Endothelial cell of umbilical vein (primary cell): Measurements from ENCODE around the gene ODF2L. TPM values are rescaled to one million over a fixed set of nuclear protein-coding genes. Genes with fewer than 3 reads are reported as not detected.

Experiments
- BruUV-seq: library from RNA; stranded (reverse); fragments of 400-500 nt; replicated peaks from 2 replicates; lab custom pipeline; 2021; lab: Mats Ljungman, UMichigan
- CTCF ChIA-PET: fragments of 300-600, 350-600 bp; sonication (Branson Sonifier 250); formaldehyde crosslinking; loops from one replicate; lab custom pipeline; 2021; ENCODE audit warnings: antibody characterized with exemption, inconsistent platforms; lab: Charles Lee
- POLR2A ChIA-PET: fragments of 300-600, 350-600 bp; sonication (Branson Sonifier 250); formaldehyde crosslinking; loops from one replicate; lab custom pipeline; 2021; ENCODE audit warnings: antibody characterized with exemption, inconsistent platforms; lab: Charles Lee
- DNase-seq: peaks from one replicate; pipeline ENCODE4 v3.0.0-alpha.2; 2011; ENCODE audit warnings: low read depth, low spot score
- FAIRE-seq: peaks from 2 replicates; lab custom pipeline; 2011; peaks lifted over from hg19 to GRCh38; lab: Jason Lieb, UNC
- H2AFZ ChIP-seq: 2 replicates; pipeline ENCODE4 v1.6.0; 2012; ENCODE audit warnings: low read depth, low read length, control low read depth, inconsistent platforms
- H3K27ac ChIP-seq: 2 replicates; pipeline ENCODE4 v1.5.1; 2011; ENCODE audit warnings: low read depth, mild to moderate bottlenecking, control low read depth, low read length, moderate library complexity; ENCODE audit not compliant: insufficient read depth
- H3K27me3 ChIP-seq, 2 experiments: 2 replicates each; pipeline versions ENCODE4 v1.6.0 to v1.6.1; 2011; ENCODE audit warnings: low read length in 2 of 2, mixed read lengths in 1 of 2; ENCODE audit not compliant: control insufficient read depth in 2 of 2, insufficient read depth in 2 of 2
- H3K36me3 ChIP-seq, 2 experiments: 2 replicates in 1 of 2; 3 replicates in 1 of 2; pipeline ENCODE4 v1.5.1; 2011; ENCODE audit warnings: low read length in 2 of 2, mild to moderate bottlenecking in 1 of 2, moderate library complexity in 1 of 2; ENCODE audit not compliant: control insufficient read depth in 2 of 2, insufficient read depth in 2 of 2; ENCODE audit errors: extremely low read depth in 1 of 2
- H3K4me1 ChIP-seq: 3 replicates; pipeline ENCODE4 v1.5.1; 2011; ENCODE audit warnings: mild to moderate bottlenecking, low read length; ENCODE audit not compliant: control insufficient read depth, insufficient read depth; ENCODE audit errors: extremely low read depth
- H3K4me2 ChIP-seq: 2 replicates; pipeline ENCODE4 v1.6.1; 2011; ENCODE audit warnings: low read length, control low read depth, mixed read lengths; ENCODE audit not compliant: insufficient read depth
- H3K4me3 ChIP-seq, 3 experiments: fragments of 200-600 bp in 1 of 3; sonication (generic), shearing (Covaris generic) in 1 of 3; replicated peaks in 1 of 3; 2 replicates each; pipeline ENCODE4 v1.5.1; 2011 to 2016; ENCODE audit warnings: control low read depth in 3 of 3, low read length in 3 of 3, mild to moderate bottlenecking in 2 of 3, inconsistent platforms in 1 of 3, low read depth in 1 of 3, moderate library complexity in 1 of 3; ENCODE audit not compliant: insufficient read depth in 1 of 3
- H3K79me2 ChIP-seq: 2 replicates; pipeline ENCODE4 v1.6.0; 2012; ENCODE audit warnings: low read length, inconsistent platforms; ENCODE audit not compliant: control insufficient read depth, insufficient read depth
- H3K9ac ChIP-seq: replicated peaks from 2 replicates; pipeline ENCODE3; 2011; ENCODE audit warnings: low read length, control low read depth; ENCODE audit not compliant: insufficient read depth; ENCODE audit errors: extremely low read depth
- H3K9me1 ChIP-seq: replicated peaks from 3 replicates; pipeline ENCODE4 v1.6.0; 2011; ENCODE audit warnings: mild to moderate bottlenecking, low read length; ENCODE audit not compliant: control insufficient read depth, insufficient read depth; ENCODE audit errors: extremely low read depth
- H3K9me3 ChIP-seq: replicated peaks from 2 replicates; pipeline ENCODE4 v1.5.1; 2012; ENCODE audit warnings: low read length, inconsistent platforms; ENCODE audit not compliant: control insufficient read depth, insufficient read depth
- H4K20me1 ChIP-seq: replicated peaks from 2 replicates; pipeline ENCODE3; 2011; ENCODE audit warnings: mild to moderate bottlenecking, low read length; ENCODE audit not compliant: control insufficient read depth, insufficient read depth; ENCODE audit errors: extremely low read depth
- EZH2 ChIP-seq: IDR thresholded peaks from 2 replicates; pipeline ENCODE4 v1.6.1; 2012; ENCODE audit warnings: borderline replicate concordance, low read depth, mild to moderate bottlenecking, moderate library complexity, low read length, inconsistent platforms; ENCODE audit not compliant: severe bottlenecking
- FOS ChIP-seq: IDR thresholded peaks from 2 replicates; pipeline ENCODE4 v1.6.1; 2011; ENCODE audit warnings: mild to moderate bottlenecking, low read length, moderate library complexity, borderline replicate concordance; ENCODE audit not compliant: insufficient read depth
- GATA2 ChIP-seq: IDR thresholded peaks from 2 replicates; pipeline ENCODE4 v1.7.0; 2011; ENCODE audit warnings: low read depth, mild to moderate bottlenecking, moderate library complexity, mixed read lengths, low read length; ENCODE audit not compliant: insufficient read length, insufficient read depth
- MYC ChIP-seq: IDR thresholded peaks from one replicate; pipeline ENCODE4 v1.6.1; 2011; ENCODE audit warnings: mild to moderate bottlenecking, low read depth, low read length
- POLR2A ChIP-seq: IDR thresholded peaks from 2 replicates; pipeline ENCODE4 v1.6.1; 2012; ENCODE audit warnings: low read depth, mild to moderate bottlenecking, control low read depth, low read length
- POLR2AphosphoS5 ChIP-seq: IDR thresholded peaks from 2 replicates; pipeline ENCODE4 v1.6.1; 2012; ENCODE audit warnings: low read depth, mild to moderate bottlenecking, control low read depth, low read length, moderate library complexity; ENCODE audit not compliant: insufficient read depth
- dilution Hi-C: fragments of 300-500 bp; cut with MboI; formaldehyde crosslinking; loops from one replicate; pipeline ENCODE4 v1.15.0; 2019; ENCODE audit warnings: low sequenced_read_pairs; ENCODE audit not compliant: extremely low pct_ligation_motif_present
- intact Hi-C: fragments of 100-400 bp; cut with micrococcal nuclease; formaldehyde crosslinking; loops from one replicate; pipeline ENCODE4 v1.10.0; 2022
- polyA plus RNA-seq, 4 experiments: library from polyadenylated mRNA; depleted of rRNA in 3 of 4; stranded (reverse) in 3 of 4; unstranded in 1 of 4; fragments of >200 nt; gene quantifications; 2 replicates each; pipeline versions ENCODE4 v1.2.1 to v1.2.3, GENCODE V29; 2011 to 2012; ENCODE audit warnings: missing spikeins in 1 of 4
- total RNA-seq: library from RNA; stranded (reverse); gene quantifications from 2 replicates; pipeline ENCODE4 v1.2.3, GENCODE V29; 2021
- TF ChIP-seq, protein P1 (sequence below), 2 donors: IDR thresholded peaks; 1 replicate in 1 of 2; 2 replicates in 1 of 2; pipeline ENCODE4 v1.5.1; 2011; ENCODE audit warnings: low read length in 2 of 2, mild to moderate bottlenecking in 2 of 2, moderate library complexity in 2 of 2, control low read depth in 1 of 2, inconsistent platforms in 1 of 2, low read depth in 1 of 2; ENCODE audit not compliant: insufficient read depth in 1 of 2; ENCODE audit errors: extremely low read depth in 1 of 2

Gene ODF2L
- total and polyA plus RNA-seq, 2 donors (not counting 3 experiments of a cell fraction or from before 2014, with no cell fraction given) = 9.6 to 74.7 TPM

DNA sequence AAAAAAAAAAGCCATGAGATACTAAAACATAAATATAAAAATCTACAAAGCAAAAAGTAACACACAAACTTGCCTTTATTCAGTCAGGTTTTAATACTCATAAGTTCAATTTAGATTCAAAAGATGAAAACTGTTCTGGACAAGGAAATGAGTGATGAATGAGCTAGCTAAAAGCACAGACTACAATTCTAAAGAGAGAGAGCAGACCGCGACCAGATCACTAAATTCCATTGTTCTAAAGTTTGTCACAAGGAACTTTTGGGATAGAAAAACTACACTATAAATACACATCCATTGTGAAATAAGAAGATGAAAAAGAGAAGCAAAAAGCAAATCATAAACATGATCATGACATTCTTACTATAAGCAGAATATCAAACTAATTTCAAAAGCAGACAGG lies 1.7 kb downstream of the ODF2L start:
- Histone ChIP-seq H3K9ac (peak overlapping the region; percentile 74), H3K4me1 (peaks cover 31% of the 10 kb centered on the region), H3K9me3 (no peaks in the 10 kb centered on the region), H3K4me2 (peak overlapping the region; percentile 99), H3K9me1 (no peaks in the 10 kb centered on the region), H2AFZ (no peak overlapping the region), H4K20me1 (no peaks in the 10 kb centered on the region), H3K27ac (peak overlapping the region; percentile 72), H3K27me3 (no peaks in the 10 kb centered on the region), H3K4me3 (peak overlapping the region in 2 of 3 experiments; percentile 53 to 90), H3K36me3 (no peaks in the 10 kb centered on the region), H3K79me2 (peaks cover 60% of the 10 kb centered on the region)
- POLR2A ChIA-PET = interaction anchor here (0.6 kb wide), 2 partner anchors 312 to 1136 kb away, joined by 3 read pairs; no protein-coding TSS in a partner anchor
- dilution Hi-C loops (no loop called here), intact Hi-C loops (loop anchor here (10.0 kb wide), 1 partner anchor 520 kb away; the partner anchor contains the start of genes HS2ST1 and SELENOF)
- no TSS peak for BruUV-seq
- DNase-seq = peak; percentile 70
- TF ChIP-seq FOS (peak; percentile 33), MYC (no peak)
- CTCF ChIA-PET = interaction anchor here (0.7 to 2.3 kb wide), 7 partner anchors 8 to 113 kb away, joined by 3 to 6 read pairs (median 5); no protein-coding TSS in a partner anchor
- peak; percentile 83 for FAIRE-seq

DNA sequence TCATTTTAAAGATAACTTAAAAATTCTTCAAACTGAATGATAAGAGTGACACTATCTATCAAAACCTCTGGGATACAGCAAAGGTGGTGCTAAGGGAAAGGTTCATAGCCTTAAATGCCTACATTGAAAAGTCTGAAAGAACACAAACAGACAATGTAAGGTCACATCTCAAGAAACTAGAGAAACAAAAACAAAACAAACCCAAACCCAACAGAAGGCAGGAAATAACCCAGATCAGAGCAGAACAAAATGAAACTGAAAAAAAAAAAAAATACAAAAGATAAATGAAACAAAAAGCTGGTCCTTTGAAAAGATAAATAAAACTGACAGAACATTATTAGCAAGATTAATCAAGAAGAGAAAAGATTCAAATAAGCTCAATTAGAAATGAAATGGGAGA lies 6.8 kb downstream of the ODF2L start:
- H3K36me3 ChIP-seq = no peaks in the 10 kb centered on the region
- ChIA-PET POLR2A (interaction anchor here (0.7 to 0.8 kb wide), 2 partner anchors 36 to 118 kb away, joined by 4 read pairs; no protein-coding TSS in a partner anchor), CTCF (interaction anchor here (0.7 to 2.4 kb wide), 3 partner anchors 9 to 353 kb away, joined by 3 to 10 read pairs (median 3); partner anchors contain the start of gene SH3GLB1)
- intact Hi-C loops = loop anchor here (10.0 kb wide), 1 partner anchor 315 kb away; the partner anchor contains the start of gene SH3GLB1
- H3K4me1 ChIP-seq = peaks cover 21% of the 10 kb centered on the region
- no peak overlapping the region for H3K9ac ChIP-seq
- BruUV-seq = no TSS peak
- no peaks in the 10 kb centered on the region for H3K9me1 ChIP-seq
- no peak for TF ChIP-seq EZH2
- no peak for TF ChIP-seq FOS
- no peak for TF ChIP-seq POLR2AphosphoS5
- TF ChIP-seq GATA2 = no peak
- TF ChIP-seq MYC = no peak
- TF ChIP-seq, protein P1, sequence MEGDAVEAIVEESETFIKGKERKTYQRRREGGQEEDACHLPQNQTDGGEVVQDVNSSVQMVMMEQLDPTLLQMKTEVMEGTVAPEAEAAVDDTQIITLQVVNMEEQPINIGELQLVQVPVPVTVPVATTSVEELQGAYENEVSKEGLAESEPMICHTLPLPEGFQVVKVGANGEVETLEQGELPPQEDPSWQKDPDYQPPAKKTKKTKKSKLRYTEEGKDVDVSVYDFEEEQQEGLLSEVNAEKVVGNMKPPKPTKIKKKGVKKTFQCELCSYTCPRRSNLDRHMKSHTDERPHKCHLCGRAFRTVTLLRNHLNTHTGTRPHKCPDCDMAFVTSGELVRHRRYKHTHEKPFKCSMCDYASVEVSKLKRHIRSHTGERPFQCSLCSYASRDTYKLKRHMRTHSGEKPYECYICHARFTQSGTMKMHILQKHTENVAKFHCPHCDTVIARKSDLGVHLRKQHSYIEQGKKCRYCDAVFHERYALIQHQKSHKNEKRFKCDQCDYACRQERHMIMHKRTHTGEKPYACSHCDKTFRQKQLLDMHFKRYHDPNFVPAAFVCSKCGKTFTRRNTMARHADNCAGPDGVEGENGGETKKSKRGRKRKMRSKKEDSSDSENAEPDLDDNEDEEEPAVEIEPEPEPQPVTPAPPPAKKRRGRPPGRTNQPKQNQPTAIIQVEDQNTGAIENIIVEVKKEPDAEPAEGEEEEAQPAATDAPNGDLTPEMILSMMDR (IDR thresholded peaks at IDR 0.05; ENCODE audit: extremely low read depth in 1 of 2, insufficient read depth in 1 of 2, low read depth in 1 of 2, low read length in 2 of 2) = no peak
- no peak for TF ChIP-seq POLR2A
- H3K4me2 ChIP-seq = peak overlapping the region; percentile 42
- no peak overlapping the region for H3K27ac ChIP-seq
- H3K27me3 ChIP-seq = no peaks in the 10 kb centered on the region
- no peak for FAIRE-seq
- dilution Hi-C loops = no loop called here
- H3K79me2 ChIP-seq = peaks cover 74% of the 10 kb centered on the region
- peak; percentile 21 for DNase-seq
- H3K9me3 ChIP-seq = no peaks in the 10 kb centered on the region
- H3K4me3 ChIP-seq = no peak overlapping the region
- H2AFZ ChIP-seq = no peak overlapping the region
- no peaks in the 10 kb centered on the region for H4K20me1 ChIP-seq
